NCI-H2196 treated with DMSO at 0.1 percent for 48 hours (cell line): ENCODE data around the gene ZC3H18.

Source experiments
- DNase-seq: peaks from one replicate; lab custom pipeline; 2025; ENCODE audit not compliant: unreplicated experiment; lab: John Stamatoyannopoulos, UW

The ZC3H18 gene

GRCh38 chr16:88636488-88637265 is 66.5 kb downstream of the ZC3H18 start:
- DNase-seq: no peak

GRCh38 chr16:88638323-88639230 is 68.4 kb downstream of the ZC3H18 start, which contains the start of gene IL17C:
Gene IL17C, plus strand, starts transcription at chr16:88638572. Its CDS starts 70 bp downstream, at chr16:88638642.
- no peak for DNase-seq

- no peak for DNase-seq
Observed at GRCh38 chr16:88639231-88640038, 69.2 kb downstream of the ZC3H18 start.

- no peak for DNase-seq
Observed at GRCh38 chr16:88640039-88640495, 69.9 kb downstream of the ZC3H18 start.

- no peak for DNase-seq
Observed at GRCh38 chr16:88640498-88641247, 70.5 kb downstream of the ZC3H18 start.

- DNase-seq: no peak
Observed at GRCh38 chr16:88642881-88643643, 72.9 kb downstream of the ZC3H18 start.

GRCh38 chr16:88643644-88643932 is 73.4 kb downstream of the ZC3H18 start:
- no peak for DNase-seq

- DNase-seq: no peak
Observed at GRCh38 chr16:88645455-88645854, 75.3 kb downstream of the ZC3H18 start.

- DNase-seq: no peak
Observed at GRCh38 chr16:88645941-88646340, 75.7 kb downstream of the ZC3H18 start.

GRCh38 chr16:88646345-88647034 is 76.3 kb downstream of the ZC3H18 start:
- no peak for DNase-seq

- no peak for DNase-seq
Observed at GRCh38 chr16:88647178-88648070, 77.2 kb downstream of the ZC3H18 start.

GRCh38 chr16:88649195-88649923 is 79.2 kb downstream of the ZC3H18 start:
- DNase-seq: no peak

- DNase-seq: no peak
Observed at GRCh38 chr16:88649924-88650748, 79.9 kb downstream of the ZC3H18 start.

GRCh38 chr16:88650749-88651275 is 80.6 kb downstream of the ZC3H18 start, which contains the start of gene CYBA:
Gene CYBA, minus strand, starts transcription at chr16:88651053. Its CDS starts 40 bp downstream, at chr16:88651013.
- DNase-seq: no peak

GRCh38 chr16:88651276-88651988 is 81.2 kb downstream of the ZC3H18 start:
- DNase-seq: no peak
